K562 treated with DMSO at 1 percent for 48 hours (cell line): ENCODE data around the gene METTL8. TPM values are rescaled to one million over a fixed set of nuclear protein-coding genes. Genes with fewer than 3 reads are reported as not detected.

Source experiments
- total RNA-seq: library from RNA; unstranded; fragments of 300-600 nt; gene quantifications from 2 replicates; pipeline ENCODE4 v1.2.3, GENCODE V29; 2022; ENCODE audit warnings: low replicate concordance; ENCODE audit errors: extremely low read depth

METTL8 gene
- total RNA-seq: not detected in 2 replicates

GRCh38 chr2:171433763-171434012 lies at the start of gene METTL8:
Gene METTL8 (minus strand): TSS chr2:171433990. CDS start chr2:171392185, 41,805 bp downstream.

GRCh38 chr2:171434013-171434989 lies 511 bp upstream of the METTL8 start, which contains the start of gene DCAF17:
Gene DCAF17 (plus strand): TSS chr2:171434226. CDS start chr2:171434578, 352 bp downstream.

Other genes starting within 250 kb of the METTL8 start
- not detected in 2 replicates for gene DCAF17, start 236 bp upstream of the METTL8 start, total RNA-seq
- gene CYBRD1, start 88.5 kb upstream of the METTL8 start, total RNA-seq: not detected in 2 replicates